Naive thymus-derived CD4-positive, alpha-beta T cell (primary cell): ENCODE results near the gene TNFAIP8L2. TPM values are rescaled to one million over a fixed set of nuclear protein-coding genes. Genes with fewer than 3 reads are reported as not detected.

Source experiments
- ATAC-seq: fragments of 150-1000 bp; cut with Tn5 transposase; 2 replicates; pipeline ENCODE4 v1.10.0; 2021; ENCODE audit warnings: mild to moderate bottlenecking, moderate library complexity
- CTCF ChIA-PET: fragments of 350-600 bp; sonication (Branson Sonifier 250); formaldehyde crosslinking; loops from one replicate; lab custom pipeline; 2021; ENCODE audit warnings: antibody characterized with exemption; lab: Charles Lee
- POLR2A ChIA-PET: fragments of 350-600 bp; sonication (Branson Sonifier 250); formaldehyde crosslinking; loops from one replicate; lab custom pipeline; 2021; ENCODE audit warnings: antibody characterized with exemption, inconsistent platforms; lab: Charles Lee
- DNase-seq, 9 donors: peaks; one replicate each; pipeline versions ENCODE4 v3.0.0 to v3.0.0-alpha.2; 2020 to 2022; ENCODE audit warnings: mixed read lengths in 1 of 9
- H3K27ac ChIP-seq: one replicate; pipeline ENCODE4 v1.7.0; 2013; ENCODE audit warnings: mild to moderate bottlenecking, low read depth, low read length, moderate library complexity
- H3K27me3 ChIP-seq, 2 donors: one replicate each; pipeline ENCODE4 v1.7.0; 2013; ENCODE audit warnings: low read length in 2 of 2, mild to moderate bottlenecking in 2 of 2, moderate library complexity in 2 of 2; ENCODE audit not compliant: control insufficient read depth in 2 of 2, insufficient read depth in 2 of 2
- H3K36me3 ChIP-seq, 3 experiments: 1 replicate in 2 of 3; 2 replicates in 1 of 3; pipeline ENCODE4 v1.7.0; 2013; ENCODE audit warnings: low read length in 3 of 3, mild to moderate bottlenecking in 3 of 3, moderate library complexity in 1 of 3; ENCODE audit not compliant: insufficient read depth in 3 of 3, control insufficient read depth in 2 of 3
- H3K4me1 ChIP-seq, 2 donors: one replicate each; pipeline ENCODE4 v1.7.0; 2013; ENCODE audit warnings: low read length in 2 of 2, mild to moderate bottlenecking in 2 of 2, moderate library complexity in 1 of 2; ENCODE audit not compliant: control insufficient read depth in 2 of 2, insufficient read depth in 2 of 2
- H3K4me3 ChIP-seq: 2 replicates; pipeline ENCODE4 v1.7.0; 2013; ENCODE audit warnings: mild to moderate bottlenecking, low read length
- H3K9me3 ChIP-seq, 3 experiments: 1 replicate in 2 of 3; 2 replicates in 1 of 3; pipeline ENCODE4 v1.7.0; 2013; ENCODE audit warnings: low read length in 3 of 3; ENCODE audit not compliant: control insufficient read depth in 2 of 3
- H3K27ac Mint-ChIP-seq, 9 donors: one replicate each; pipeline ENCODE4 v1.8.0; 2020 to 2022; ENCODE audit warnings: mixed read lengths in 9 of 9, mild to moderate bottlenecking in 8 of 9, moderate library complexity in 5 of 9, inconsistent platforms in 2 of 9
- H3K27me3 Mint-ChIP-seq, 5 donors: one replicate each; pipeline ENCODE4 v1.8.0; 2021 to 2022; ENCODE audit warnings: mixed read lengths in 5 of 5, mild to moderate bottlenecking in 1 of 5
- H3K36me3 Mint-ChIP-seq, 5 donors: one replicate each; pipeline ENCODE4 v1.8.0; 2020 to 2022; ENCODE audit warnings: mixed read lengths in 5 of 5, mild to moderate bottlenecking in 3 of 5, inconsistent platforms in 1 of 5
- H3K4me1 Mint-ChIP-seq, 7 donors: one replicate each; pipeline ENCODE4 v1.8.0; 2020 to 2022; ENCODE audit warnings: mixed read lengths in 7 of 7, mild to moderate bottlenecking in 3 of 7, inconsistent platforms in 1 of 7
- H3K4me3 Mint-ChIP-seq, 10 donors: one replicate each; pipeline ENCODE4 v1.8.0; 2020 to 2022; ENCODE audit warnings: mild to moderate bottlenecking in 10 of 10, mixed read lengths in 10 of 10, moderate library complexity in 6 of 10, inconsistent platforms in 2 of 10
- H3K9me3 Mint-ChIP-seq, 11 donors: one replicate each; pipeline ENCODE4 v1.8.0; 2020 to 2022; ENCODE audit warnings: mixed read lengths in 11 of 11, mild to moderate bottlenecking in 4 of 11, inconsistent platforms in 1 of 11, moderate library complexity in 1 of 11
- intact Hi-C, 2 donors: fragments of 100-400 bp; cut with micrococcal nuclease; formaldehyde crosslinking; loops; one replicate each; pipeline ENCODE4 v1.15.1; 2023
- polyA plus RNA-seq, 2 donors: library from polyadenylated mRNA; unstranded; fragments of 300-500 nt; fragmentation: Illumina TruSeq; gene quantifications; one replicate each; pipeline ENCODE4 v1.2.3, GENCODE V29; 2021
- total RNA-seq, 6 experiments: library from RNA in 5 of 6; stranded (reverse) in 5 of 6; gene quantifications; 1 replicate in 5 of 6; 2 replicates in 1 of 6; pipeline ENCODE4 v1.2.3 and lab custom pipeline; 2021 to 2026

The TNFAIP8L2 gene
- total and polyA plus RNA-seq, 7 experiments from 2014 or later, result 3.1 to 77.3 (median 37.6) TPM

GRCh38 chr1:151147665-151148064, 8.8 kb upstream of the TNFAIP8L2 start:
- ATAC-seq (no peak), DNase-seq (no peak)
- Histone ChIP-seq H3K9me3 (no peaks in the 10 kb centered on the region), H3K27ac (no peak overlapping the region), H3K4me3 (no peak overlapping the region), H3K27me3 (no peaks in the 10 kb centered on the region), H3K4me1 (no peaks in the 10 kb centered on the region), H3K36me3 (peaks cover 0 to 4% (median 0%) of the 10 kb centered on the region in 3 experiments)
- Mint-ChIP-seq H3K36me3 (peaks cover 0 to 1% (median 0%) of the 10 kb centered on the region in 5 donors), H3K9me3 (no peaks in the 10 kb centered on the region), H3K27ac (peak overlapping the region in 6 of 9 donors; percentile 65 to 93 (median 84)), H3K4me1 (peaks cover 12 to 24% (median 22%) of the 10 kb centered on the region in 7 donors), H3K27me3 (peaks cover 0 to 23% (median 0%) of the 10 kb centered on the region in 5 donors), H3K4me3 (peak overlapping the region; percentile 91 to 99 (median 98))
- ChIA-PET CTCF (interaction anchor here (1.2 to 1.9 kb wide), 3 partner anchors 9 to 88 kb away, joined by 3 to 6 read pairs (median 3); partner anchors contain the start of genes CDC42SE1 and TNFAIP8L2), POLR2A (interaction anchor here (1.0 to 3.0 kb wide), 5 partner anchors 10 to 85 kb away, joined by 3 to 20 read pairs (median 3); partner anchors contain the start of genes LYSMD1, SCNM1, TNFAIP8L2 and VPS72)
- intact Hi-C loops, result loop anchor here in 1 of 2 donors (2.0 kb wide), 1 partner anchor 77 kb away; the partner anchor contains the start of gene GABPB2

GRCh38 chr1:151157067-151157531, 650 bp downstream of the TNFAIP8L2 start:
- CTCF ChIA-PET, result interaction anchor here (0.5 to 6.6 kb wide), 29 partner anchors 9 to 594 kb away, joined by 3 to 130 read pairs (median 4); partner anchors contain the start of genes C1orf56, CDC42SE1, GABPB2 and LYSMD1
- no peaks in the 10 kb centered on the region for H3K27me3 Mint-ChIP-seq
- POLR2A ChIA-PET, result interaction anchor here (0.5 to 6.9 kb wide), 45 partner anchors 9 to 793 kb away, joined by 3 to 76 read pairs (median 4); partner anchors contain the start of genes C1orf56, CDC42SE1, LYSMD1 and MCL1
- peak in 8 of 9 donors; percentile 65 to 80 (median 74) for DNase-seq
- H3K9me3 Mint-ChIP-seq, result no peaks in the 10 kb centered on the region
- peak; percentile 55 for ATAC-seq
- intact Hi-C loops, result loop anchor here (1.0 to 10.0 kb wide), 9 partner anchors 8 to 542 kb away; partner anchors contain the start of genes LYSMD1 (in 2 of the 2), GOLPH3L (in 1 of the 2), MINDY1 (in 1 of the 2) and PIP5K1A (in 1 of the 2)
- H3K27ac Mint-ChIP-seq, result peak overlapping the region; percentile 88 to 97 (median 95)
- peaks cover 0 to 42% (median 28%) of the 10 kb centered on the region in 5 donors for H3K36me3 Mint-ChIP-seq
- Histone ChIP-seq H3K4me3 (peak overlapping the region; percentile 98), H3K27ac (peak overlapping the region; percentile 78), H3K4me1 (peaks cover 23 to 27% of the 10 kb centered on the region in 2 donors), H3K9me3 (no peaks in the 10 kb centered on the region), H3K36me3 (peaks cover 0 to 16% (median 3%) of the 10 kb centered on the region in 3 experiments), H3K27me3 (no peaks in the 10 kb centered on the region)
- H3K4me1 Mint-ChIP-seq, result peaks cover 39 to 67% (median 52%) of the 10 kb centered on the region in 7 donors
- H3K4me3 Mint-ChIP-seq, result peak overlapping the region; percentile 93 to 100 (median 99)

GRCh38 chr1:151158326-151158725, 1.9 kb downstream of the TNFAIP8L2 start:
- H3K36me3 Mint-ChIP-seq, result peaks cover 0 to 42% (median 36%) of the 10 kb centered on the region in 5 donors
- DNase-seq (peak in 4 of 9 donors; percentile 13 to 66 (median 38)), ATAC-seq (no peak)
- no peaks in the 10 kb centered on the region for H3K9me3 ChIP-seq
- peak overlapping the region; percentile 98 for H3K4me3 ChIP-seq
- POLR2A ChIA-PET, result interaction anchor here (0.7 to 6.9 kb wide), 15 partner anchors 10 to 795 kb away, joined by 3 to 76 read pairs (median 12); partner anchors contain the start of genes CDC42SE1, LYSMD1, MLLT11 and RPRD2
- peak overlapping the region; percentile 88 to 97 (median 95) for H3K27ac Mint-ChIP-seq
- peak overlapping the region; percentile 93 to 100 (median 99) for H3K4me3 Mint-ChIP-seq
- intact Hi-C loops, result loop anchor here (5.0 to 10.0 kb wide), 3 partner anchors 151 to 544 kb away; partner anchors contain the start of genes GOLPH3L (in 1 of the 2), MINDY1 (in 1 of the 2) and PRUNE1 (in 1 of the 2)
- H3K36me3 ChIP-seq, result peaks cover 0 to 16% (median 3%) of the 10 kb centered on the region in 3 experiments
- H3K27me3 ChIP-seq, result no peaks in the 10 kb centered on the region
- peak overlapping the region; percentile 78 for H3K27ac ChIP-seq
- peaks cover 23 to 27% of the 10 kb centered on the region in 2 donors for H3K4me1 ChIP-seq
- H3K4me1 Mint-ChIP-seq, result peaks cover 46 to 77% (median 60%) of the 10 kb centered on the region in 7 donors
- no peaks in the 10 kb centered on the region for H3K27me3 Mint-ChIP-seq
- no peaks in the 10 kb centered on the region for H3K9me3 Mint-ChIP-seq
- CTCF ChIA-PET, result interaction anchor here (0.7 to 6.6 kb wide), 3 partner anchors 10 to 59 kb away, joined by 3 to 130 read pairs (median 3); partner anchors contain the start of gene VPS72

GRCh38 chr1:151158751-151159251, 2.4 kb downstream of the TNFAIP8L2 start:
- DNase-seq (no peak), ATAC-seq (no peak)
- Histone ChIP-seq H3K27ac (peak overlapping the region; percentile 78), H3K4me1 (peaks cover 23 to 27% of the 10 kb centered on the region in 2 donors), H3K9me3 (no peaks in the 10 kb centered on the region), H3K4me3 (peak overlapping the region; percentile 98), H3K36me3 (peaks cover 0 to 16% (median 3%) of the 10 kb centered on the region in 3 experiments), H3K27me3 (no peaks in the 10 kb centered on the region)
- H3K27ac Mint-ChIP-seq, result peak overlapping the region; percentile 88 to 97 (median 95)
- CTCF ChIA-PET, result interaction anchor here (0.7 to 6.6 kb wide), 2 partner anchors 31 to 60 kb away, joined by 3 to 130 read pairs; partner anchors contain the start of gene VPS72
- H3K27me3 Mint-ChIP-seq, result no peaks in the 10 kb centered on the region
- POLR2A ChIA-PET, result interaction anchor here (0.6 to 6.9 kb wide), 14 partner anchors 9 to 795 kb away, joined by 3 to 76 read pairs (median 10); partner anchors contain the start of genes CDC42SE1, LYSMD1, MLLT11 and RPRD2
- H3K4me1 Mint-ChIP-seq, result peaks cover 46 to 77% (median 60%) of the 10 kb centered on the region in 7 donors
- peaks cover 0 to 42% (median 36%) of the 10 kb centered on the region in 5 donors for H3K36me3 Mint-ChIP-seq
- no peaks in the 10 kb centered on the region for H3K9me3 Mint-ChIP-seq
- H3K4me3 Mint-ChIP-seq, result peak overlapping the region; percentile 93 to 100 (median 99)
- intact Hi-C loops, result loop anchor here (5.0 to 10.0 kb wide), 3 partner anchors 152 to 544 kb away; partner anchors contain the start of genes GOLPH3L (in 1 of the 2), MINDY1 (in 1 of the 2) and PRUNE1 (in 1 of the 2)

GRCh38 chr1:151159373-151159772, 2.9 kb downstream of the TNFAIP8L2 start:
- peaks cover 23 to 27% of the 10 kb centered on the region in 2 donors for H3K4me1 ChIP-seq
- Mint-ChIP-seq H3K4me1 (peaks cover 48 to 82% (median 65%) of the 10 kb centered on the region in 7 donors), H3K36me3 (peaks cover 0 to 47% (median 37%) of the 10 kb centered on the region in 5 donors), H3K9me3 (no peaks in the 10 kb centered on the region), H3K27me3 (no peaks in the 10 kb centered on the region), H3K27ac (peak overlapping the region; percentile 74 to 97 (median 92)), H3K4me3 (peak overlapping the region; percentile 56 to 100 (median 96))
- ChIA-PET CTCF (interaction anchor here (6.6 kb wide), 1 partner anchor 60 kb away, joined by 130 read pairs; no protein-coding TSS in a partner anchor), POLR2A (interaction anchor here (0.6 to 6.9 kb wide), 9 partner anchors 9 to 531 kb away, joined by 3 to 76 read pairs (median 5); partner anchors contain the start of genes CDC42SE1, LYSMD1, MINDY1 and MLLT11)
- no peak for ATAC-seq
- DNase-seq, result no peak
- H3K4me3 ChIP-seq, result peak overlapping the region; percentile 98
- intact Hi-C loops, result loop anchor here (5.0 to 10.0 kb wide), 3 partner anchors 152 to 545 kb away; partner anchors contain the start of genes GOLPH3L (in 1 of the 2), MINDY1 (in 1 of the 2) and PRUNE1 (in 1 of the 2)
- peak overlapping the region; percentile 78 for H3K27ac ChIP-seq
- no peaks in the 10 kb centered on the region for H3K27me3 ChIP-seq
- H3K9me3 ChIP-seq, result no peaks in the 10 kb centered on the region
- H3K36me3 ChIP-seq, result peaks cover 0 to 17% (median 3%) of the 10 kb centered on the region in 3 experiments
